DND-41 (cell line): ENCODE data around the gene NAV1.

Source experiments
- ATAC-seq: fragments of 200-7000 bp; cut with Tn5 transposase; 3 replicates; pipeline ENCODE4 v1.9.1; 2021; ENCODE audit warnings: low read depth; ENCODE audit not compliant: insufficient read depth
- DNase-seq: peaks from one replicate; pipeline ENCODE4 v3.0.0-alpha.2; 2020
- H2AFZ ChIP-seq: 2 replicates; pipeline ENCODE4 v1.6.0; 2012; ENCODE audit warnings: low read depth, low read length
- H3K27ac ChIP-seq: 2 replicates; pipeline ENCODE4 v1.5.1; 2012; ENCODE audit warnings: low read length, inconsistent platforms
- H3K27me3 ChIP-seq: fragments of 200-600 bp; sonication (generic); 2 replicates; pipeline ENCODE4 v1.6.0; 2012; ENCODE audit warnings: low read length, mild to moderate bottlenecking, inconsistent platforms; ENCODE audit not compliant: insufficient read depth, poor library complexity
- H3K36me3 ChIP-seq: 2 replicates; pipeline ENCODE4 v1.5.1; 2012; ENCODE audit warnings: low read length, inconsistent platforms; ENCODE audit not compliant: insufficient read depth
- H3K4me1 ChIP-seq: 2 replicates; pipeline ENCODE4 v1.5.1; 2012; ENCODE audit warnings: mild to moderate bottlenecking, low read length; ENCODE audit not compliant: insufficient read depth
- H3K4me2 ChIP-seq: 2 replicates; pipeline ENCODE4 v1.6.0; 2012; ENCODE audit warnings: mild to moderate bottlenecking, moderate library complexity, low read length, inconsistent platforms; ENCODE audit not compliant: insufficient read depth
- H3K4me3 ChIP-seq, 2 experiments: fragments of 200-600 bp in 1 of 2; shearing (Covaris generic) in 1 of 2; 2 replicates each; pipeline ENCODE4 v1.5.1; 2012 to 2016; ENCODE audit warnings: inconsistent platforms in 2 of 2, low read length in 2 of 2, mild to moderate bottlenecking in 2 of 2, low read depth in 1 of 2, moderate library complexity in 1 of 2
- H3K79me2 ChIP-seq: 2 replicates; pipeline ENCODE4 v1.6.0; 2012; ENCODE audit warnings: low read length, inconsistent platforms; ENCODE audit not compliant: insufficient read depth
- H3K9ac ChIP-seq: 2 replicates; pipeline ENCODE4 v1.6.0; 2012; ENCODE audit warnings: low read depth, mild to moderate bottlenecking, inconsistent platforms, low read length, moderate library complexity
- H3K9me3 ChIP-seq: 2 replicates; pipeline ENCODE4 v1.5.1; 2012; ENCODE audit warnings: low read length, moderate library complexity, mild to moderate bottlenecking, inconsistent platforms; ENCODE audit not compliant: insufficient read depth, severe bottlenecking
- H4K20me1 ChIP-seq: 2 replicates; pipeline ENCODE4 v1.6.0; 2012; ENCODE audit warnings: low read length; ENCODE audit not compliant: insufficient read depth
- CTCF ChIP-seq: IDR thresholded peaks from 2 replicates; pipeline ENCODE4 v1.5.1; 2012; ENCODE audit warnings: borderline replicate concordance, low read length, moderate library complexity, mild to moderate bottlenecking; ENCODE audit not compliant: poor library complexity, severe bottlenecking; ENCODE audit errors: extremely low read depth
- EZH2 ChIP-seq: IDR thresholded peaks from 3 replicates; pipeline ENCODE4 v1.6.1; 2012; ENCODE audit warnings: borderline replicate concordance, low read depth, mild to moderate bottlenecking, moderate library complexity, low read length, inconsistent platforms; ENCODE audit not compliant: severe bottlenecking

The NAV1 gene

GRCh38 chr1:201502511-201502857 is 36.4 kb upstream of the NAV1 start:
- DNase-seq = no peak
- Histone ChIP-seq H3K9me3 (no peaks in the 10 kb centered on the region), H3K9ac (no peak overlapping the region), H3K4me2 (no peak overlapping the region), H3K79me2 (peaks cover 74% of the 10 kb centered on the region), H3K36me3 (peaks cover 8% of the 10 kb centered on the region; the same call in 1 of the 2 replicates), H3K27ac (no peak overlapping the region), H3K27me3 (no peaks in the 10 kb centered on the region), H4K20me1 (peaks cover 30% of the 10 kb centered on the region), H3K4me1 (peaks cover 27% of the 10 kb centered on the region), H3K4me3 (no peak overlapping the region), H2AFZ (no peak overlapping the region)
- ATAC-seq = no peak
- TF ChIP-seq CTCF (no peak), EZH2 (no peak)

GRCh38 chr1:201503397-201504176 is 35.3 kb upstream of the NAV1 start:
- no peak for DNase-seq
- Histone ChIP-seq H3K4me3 (no peak overlapping the region), H3K9me3 (no peaks in the 10 kb centered on the region), H4K20me1 (peaks cover 23% of the 10 kb centered on the region), H2AFZ (no peak overlapping the region), H3K27me3 (no peaks in the 10 kb centered on the region), H3K4me2 (no peak overlapping the region), H3K4me1 (peaks cover 33% of the 10 kb centered on the region), H3K27ac (no peak overlapping the region), H3K79me2 (peaks cover 69% of the 10 kb centered on the region), H3K36me3 (peaks cover 8% of the 10 kb centered on the region; the same call in 1 of the 2 replicates), H3K9ac (no peak overlapping the region)
- ATAC-seq = no peak
- no peak for TF ChIP-seq EZH2
- no peak for TF ChIP-seq CTCF

- Histone ChIP-seq H3K9ac (no peak overlapping the region), H3K4me2 (no peak overlapping the region), H3K4me1 (peaks cover 33% of the 10 kb centered on the region), H3K4me3 (no peak overlapping the region), H3K9me3 (no peaks in the 10 kb centered on the region), H3K79me2 (peaks cover 63% of the 10 kb centered on the region), H3K36me3 (peaks cover 8% of the 10 kb centered on the region; the same call in 1 of the 2 replicates), H3K27me3 (no peaks in the 10 kb centered on the region), H2AFZ (no peak overlapping the region), H4K20me1 (peaks cover 17% of the 10 kb centered on the region), H3K27ac (no peak overlapping the region)
- no peak for TF ChIP-seq EZH2
- TF ChIP-seq CTCF = no peak
- DNase-seq = no peak
- no peak for ATAC-seq
Observed at GRCh38 chr1:201504179-201504631, 34.7 kb upstream of the NAV1 start.
